ENCODE measurements around the gene SPDEF. TPM values are rescaled to one million over a fixed set of nuclear protein-coding genes. Genes with fewer than 3 reads are reported as not detected.

Gene SPDEF
- total RNA-seq, 1 donor from 2014 or later = 0.65 TPM

- Mint-ChIP-seq H3K27ac (no peak overlapping the region), H3K27me3 (peaks cover 48% of the 10 kb centered on the region), H3K4me3 (ENCODE audit: low read depth) (no peak overlapping the region), H3K9me3 (ENCODE audit: low read depth) (no peaks in the 10 kb centered on the region), H3K36me3 (ENCODE audit: insufficient read depth) (no peaks in the 10 kb centered on the region), H3K4me1 (ENCODE audit: low read depth) (peaks cover 3% of the 10 kb centered on the region)
- TF ChIP-seq, protein P1, sequence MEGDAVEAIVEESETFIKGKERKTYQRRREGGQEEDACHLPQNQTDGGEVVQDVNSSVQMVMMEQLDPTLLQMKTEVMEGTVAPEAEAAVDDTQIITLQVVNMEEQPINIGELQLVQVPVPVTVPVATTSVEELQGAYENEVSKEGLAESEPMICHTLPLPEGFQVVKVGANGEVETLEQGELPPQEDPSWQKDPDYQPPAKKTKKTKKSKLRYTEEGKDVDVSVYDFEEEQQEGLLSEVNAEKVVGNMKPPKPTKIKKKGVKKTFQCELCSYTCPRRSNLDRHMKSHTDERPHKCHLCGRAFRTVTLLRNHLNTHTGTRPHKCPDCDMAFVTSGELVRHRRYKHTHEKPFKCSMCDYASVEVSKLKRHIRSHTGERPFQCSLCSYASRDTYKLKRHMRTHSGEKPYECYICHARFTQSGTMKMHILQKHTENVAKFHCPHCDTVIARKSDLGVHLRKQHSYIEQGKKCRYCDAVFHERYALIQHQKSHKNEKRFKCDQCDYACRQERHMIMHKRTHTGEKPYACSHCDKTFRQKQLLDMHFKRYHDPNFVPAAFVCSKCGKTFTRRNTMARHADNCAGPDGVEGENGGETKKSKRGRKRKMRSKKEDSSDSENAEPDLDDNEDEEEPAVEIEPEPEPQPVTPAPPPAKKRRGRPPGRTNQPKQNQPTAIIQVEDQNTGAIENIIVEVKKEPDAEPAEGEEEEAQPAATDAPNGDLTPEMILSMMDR (IDR thresholded peaks at IDR 0.05; ENCODE audit: unreplicated experiment) = no peak
- no peak for DNase-seq (ENCODE audit: low spot score, unreplicated experiment)
These were observed 39.5 kb downstream of the SPDEF start for GRCh38 chr6:34516391-34517324.

DNA sequence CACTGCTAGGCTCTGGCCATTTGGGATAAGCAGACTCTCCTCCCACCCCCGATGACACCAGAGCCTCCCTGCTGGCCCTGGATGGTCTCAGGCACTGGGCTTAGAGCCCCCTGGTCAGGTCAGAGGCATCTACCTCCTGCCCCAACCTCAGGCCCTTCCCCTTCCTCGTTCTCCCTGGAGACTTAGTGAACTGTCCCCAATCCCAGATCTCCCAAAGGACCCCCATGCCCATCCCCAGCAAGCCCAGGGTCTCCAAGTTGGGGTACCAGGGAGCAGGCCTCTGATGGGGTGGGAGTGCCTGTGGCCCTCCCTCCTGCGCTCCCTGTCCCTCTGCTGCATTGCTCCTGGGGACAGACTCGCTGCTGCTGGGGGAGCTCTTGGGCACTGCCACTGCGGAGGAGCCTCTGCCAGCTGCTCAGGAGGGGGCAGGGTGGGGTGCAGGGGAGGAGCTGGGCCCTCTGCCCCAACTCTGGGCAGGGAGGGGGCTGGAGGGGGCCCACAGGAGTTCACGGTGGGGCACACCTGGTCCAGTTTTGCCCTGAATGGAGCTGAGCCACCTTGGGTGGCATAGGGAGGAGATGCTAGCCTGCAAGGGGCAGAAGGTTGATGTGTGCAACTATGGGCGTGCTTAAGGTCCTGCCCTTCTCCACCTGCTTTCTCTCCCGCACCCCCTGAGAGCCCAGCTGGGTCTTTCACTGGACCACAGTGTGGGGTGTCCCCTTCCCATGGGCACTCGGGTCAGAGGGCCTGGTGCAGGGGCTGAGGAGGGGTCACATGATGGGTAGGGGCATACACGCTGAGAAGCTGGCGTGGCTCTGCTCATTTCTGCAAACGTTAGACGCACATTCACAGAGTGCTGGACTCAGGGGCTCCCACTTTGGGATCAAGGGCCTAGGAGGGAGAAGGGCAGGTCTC is 40.4 kb downstream of the SPDEF start:
- H3K9me3 Mint-ChIP-seq (ENCODE audit: low read depth) = no peaks in the 10 kb centered on the region
- TF ChIP-seq, protein P1 (IDR thresholded peaks at IDR 0.05; ENCODE audit: unreplicated experiment) = no peak
- peaks cover 3% of the 10 kb centered on the region for H3K4me1 Mint-ChIP-seq (ENCODE audit: low read depth)
- H3K27ac Mint-ChIP-seq = no peak overlapping the region
- H3K27me3 Mint-ChIP-seq = peaks cover 46% of the 10 kb centered on the region
- DNase-seq (ENCODE audit: low spot score, unreplicated experiment) = no peak
- H3K4me3 Mint-ChIP-seq (ENCODE audit: low read depth) = no peak overlapping the region
- no peaks in the 10 kb centered on the region for H3K36me3 Mint-ChIP-seq (ENCODE audit: insufficient read depth)

DNA sequence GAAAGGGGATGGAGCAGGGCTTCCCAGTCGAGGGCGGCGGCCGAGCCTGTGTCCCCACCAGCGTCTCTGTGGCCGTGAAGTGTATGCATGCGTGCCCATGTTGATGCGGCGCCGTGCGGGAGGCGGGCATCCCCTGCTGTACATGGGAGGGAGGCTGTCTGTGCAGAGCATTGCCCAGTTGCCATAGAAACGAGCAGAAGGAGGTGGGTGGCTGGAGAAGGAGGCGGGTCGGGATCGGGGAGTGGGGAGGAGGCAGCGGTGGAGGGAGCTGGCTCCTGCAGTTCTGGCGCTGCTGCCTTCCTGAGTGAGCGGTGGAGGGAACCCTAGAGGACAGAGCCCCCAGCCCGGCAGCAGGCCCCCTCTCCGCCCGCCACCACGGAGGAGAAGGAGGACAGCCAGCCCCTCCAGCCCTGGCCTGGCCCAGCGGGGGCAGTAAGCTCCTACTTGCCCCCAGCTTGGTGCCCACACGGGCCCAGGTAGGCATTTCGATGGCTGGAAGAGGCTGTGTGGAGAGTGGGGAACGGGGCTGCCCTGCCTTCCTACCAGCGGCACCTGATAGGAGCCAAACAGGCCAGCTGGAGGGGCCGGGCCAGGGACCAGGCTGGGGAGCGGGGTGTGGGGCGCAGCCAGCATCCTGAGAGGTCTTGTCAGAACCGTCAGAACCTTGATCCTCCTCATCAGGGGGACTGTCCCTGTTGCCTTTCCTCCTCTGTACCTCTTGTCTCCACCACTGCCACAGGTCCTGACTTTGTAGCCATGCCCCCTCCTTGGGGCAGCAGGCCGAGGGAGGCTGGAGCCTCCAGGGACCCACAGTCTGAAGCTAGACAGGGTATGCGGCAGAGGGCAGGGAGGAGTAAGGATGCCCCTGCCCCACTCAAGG is 41.3 kb downstream of the SPDEF start:
- Mint-ChIP-seq H3K36me3 (ENCODE audit: insufficient read depth) (peaks cover 1% of the 10 kb centered on the region), H3K27ac (no peak overlapping the region), H3K4me1 (ENCODE audit: low read depth) (peaks cover 3% of the 10 kb centered on the region), H3K4me3 (ENCODE audit: low read depth) (peak overlapping the region; percentile 10), H3K27me3 (peaks cover 49% of the 10 kb centered on the region), H3K9me3 (ENCODE audit: low read depth) (peaks cover 4% of the 10 kb centered on the region)
- TF ChIP-seq, protein P1 (IDR thresholded peaks at IDR 0.05; ENCODE audit: unreplicated experiment) = no peak
- no peak for DNase-seq (ENCODE audit: low spot score, unreplicated experiment)

- no peak overlapping the region for H3K4me3 Mint-ChIP-seq (ENCODE audit: low read depth)
- H3K27ac Mint-ChIP-seq = no peak overlapping the region
- H3K4me1 Mint-ChIP-seq (ENCODE audit: low read depth) = peaks cover 3% of the 10 kb centered on the region
- peaks cover 1% of the 10 kb centered on the region for H3K36me3 Mint-ChIP-seq (ENCODE audit: insufficient read depth)
- peaks cover 49% of the 10 kb centered on the region for H3K27me3 Mint-ChIP-seq
- TF ChIP-seq, protein P1 (IDR thresholded peaks at IDR 0.05; ENCODE audit: unreplicated experiment) = no peak
- H3K9me3 Mint-ChIP-seq (ENCODE audit: low read depth) = peaks cover 4% of the 10 kb centered on the region
- no peak for DNase-seq (ENCODE audit: low spot score, unreplicated experiment)
These were observed 42.0 kb downstream of the SPDEF start for GRCh38 chr6:34514112-34514511.
